Suppressor macrophage (primary cell): Measurements from ENCODE around the gene LMLN.
A peak's percentile ranks its signal among the peaks of the same experiment; 100 is the strongest.
"Not testable (repeated sequence)": the region's sequence is repeated elsewhere in the genome, so short reads cannot be mapped to it uniquely, and the experiment has no call there.

Experiments used
- DNase-seq, 4 experiments: peaks; one replicate each; pipeline ENCODE4 v3.0.0-alpha.2; 2020 to 2022

The LMLN gene

GRCh38 chr3:197958346-197958745, 1.7 kb upstream of the LMLN start:
- DNase-seq: peak in 2 of 4 experiments; percentile 17 to 22

GRCh38 chr3:197958848-197959247, 1.2 kb upstream of the LMLN start:
- not testable (repeated sequence) for DNase-seq

GRCh38 chr3:197959500-197959890, 522 bp upstream of the LMLN start:
- no peak for DNase-seq

GRCh38 chr3:197960694-197961581, 921 bp downstream of the LMLN start:
- DNase-seq: peak in 1 of 4 experiments; percentile 67

GRCh38 chr3:197961582-197961945, 1.5 kb downstream of the LMLN start:
- no peak for DNase-seq

GRCh38 chr3:197963019-197963637, 3.1 kb downstream of the LMLN start:
- DNase-seq: no peak

GRCh38 chr3:197967337-197967989, 7.4 kb downstream of the LMLN start:
- DNase-seq: not testable (repeated sequence)

- DNase-seq: no peak
These were observed 10.6 kb downstream of the LMLN start for GRCh38 chr3:197970588-197970987.

- DNase-seq: no peak
These were observed 14.0 kb downstream of the LMLN start for GRCh38 chr3:197974016-197974415.

GRCh38 chr3:197975311-197975710, 15.3 kb downstream of the LMLN start:
- no peak for DNase-seq

GRCh38 chr3:197983076-197983475, 23.1 kb downstream of the LMLN start:
- DNase-seq: no peak

GRCh38 chr3:197989651-197990050, 29.6 kb downstream of the LMLN start:
- DNase-seq: no peak

- no peak for DNase-seq
These were observed 34.7 kb downstream of the LMLN start for GRCh38 chr3:197994736-197995135.

GRCh38 chr3:197996855-197997254, 36.8 kb downstream of the LMLN start:
- no peak for DNase-seq

- no peak for DNase-seq
These were observed 37.9 kb downstream of the LMLN start for GRCh38 chr3:197997936-197998335.

- no peak for DNase-seq
These were observed 57.1 kb downstream of the LMLN start for GRCh38 chr3:198017090-198017489.

GRCh38 chr3:198018416-198018815, 58.4 kb downstream of the LMLN start:
- DNase-seq: no peak

GRCh38 chr3:198019115-198019514, 59.1 kb downstream of the LMLN start:
- no peak for DNase-seq

GRCh38 chr3:198021320-198021719, 61.3 kb downstream of the LMLN start:
- DNase-seq: no peak

GRCh38 chr3:198022604-198023003, 62.6 kb downstream of the LMLN start:
- no peak for DNase-seq

- DNase-seq: no peak
These were observed 65.6 kb downstream of the LMLN start for GRCh38 chr3:198025644-198026043.

GRCh38 chr3:198026620-198027019, 66.6 kb downstream of the LMLN start:
- no peak for DNase-seq

GRCh38 chr3:198027045-198027798, 67.2 kb downstream of the LMLN start:
- no peak for DNase-seq
